HG02840 (cell line): Measurements from ENCODE around the gene CDC42BPG.
"Not testable (repeated sequence)": the region's sequence is repeated elsewhere in the genome, so short reads cannot be mapped to it uniquely, and the experiment has no call there.

Source experiments
- ATAC-seq: cut with Tn5 transposase; IDR thresholded peaks from one replicate; pipeline ENCODE4 v1.9.1; 2021; ENCODE audit warnings: mild to moderate bottlenecking, moderate library complexity, moderate number of reproducible peaks; ENCODE audit not compliant: unreplicated experiment, low FRiP score

CDC42BPG gene

GRCh38 chr11:64836448-64837072 is 7.9 kb downstream of the CDC42BPG start:
- no peak for ATAC-seq

- ATAC-seq, result no peak
Observed at GRCh38 chr11:64835616-64836447, 8.6 kb downstream of the CDC42BPG start.

- ATAC-seq, result no peak
Observed at GRCh38 chr11:64834723-64835615, 9.5 kb downstream of the CDC42BPG start.

GRCh38 chr11:64834031-64834722 is 10.3 kb downstream of the CDC42BPG start:
- ATAC-seq, result no peak

GRCh38 chr11:64833509-64833908 is 10.9 kb downstream of the CDC42BPG start:
- no peak for ATAC-seq

GRCh38 chr11:64833198-64833502 is 11.3 kb downstream of the CDC42BPG start:
- ATAC-seq, result no peak

GRCh38 chr11:64832467-64833197 is 11.8 kb downstream of the CDC42BPG start:
- no peak for ATAC-seq

- ATAC-seq, result no peak
Observed at GRCh38 chr11:64831411-64831891, 13.0 kb downstream of the CDC42BPG start.

- no peak for ATAC-seq
Observed at GRCh38 chr11:64829536-64830251, 14.8 kb downstream of the CDC42BPG start.

- no peak for ATAC-seq
Observed at GRCh38 chr11:64827451-64827839, 17.0 kb downstream of the CDC42BPG start.

- no peak for ATAC-seq
Observed at GRCh38 chr11:64826578-64827450, 17.6 kb downstream of the CDC42BPG start.

- ATAC-seq, result no peak
Observed at GRCh38 chr11:64826062-64826461, 18.4 kb downstream of the CDC42BPG start.

- ATAC-seq, result no peak
Observed at GRCh38 chr11:64823568-64824119, 20.8 kb downstream of the CDC42BPG start.

GRCh38 chr11:64817476-64817875 is 27.0 kb downstream of the CDC42BPG start:
- no peak for ATAC-seq

- not testable (repeated sequence) for ATAC-seq
Observed at GRCh38 chr11:64815433-64815832, 29.0 kb downstream of the CDC42BPG start.

GRCh38 chr11:64814712-64815187 is 29.7 kb downstream of the CDC42BPG start:
- ATAC-seq, result no peak

- no peak for ATAC-seq
Observed at GRCh38 chr11:64813826-64814225, 30.6 kb downstream of the CDC42BPG start.

GRCh38 chr11:64810891-64811272 is 33.6 kb downstream of the CDC42BPG start:
- ATAC-seq, result no peak
